Lung (tissue), 12 donors: ENCODE measurements around the gene CTDSPL2. TPM values are rescaled to one million over a fixed set of nuclear protein-coding genes. Genes with fewer than 3 reads are reported as not detected.

Experiments
- ATAC-seq: fragments of 200-7000 bp; cut with Tn5 transposase; one replicate; pipeline ENCODE4 v1.9.1; 2020; ENCODE audit warnings: moderate number of reproducible peaks; ENCODE audit not compliant: insufficient read depth, low FRiP score
- DNase-seq, 3 donors: peaks; one replicate each; pipeline ENCODE4 v3.0.0-alpha.2; 2013 to 2017
- H3K27ac ChIP-seq, 2 donors: one replicate each; pipeline ENCODE4 v1.5.1; 2013; ENCODE audit warnings: mild to moderate bottlenecking in 2 of 2, moderate library complexity in 2 of 2, control low read depth in 1 of 2, inconsistent platforms in 1 of 2, low read depth in 1 of 2, low read length in 1 of 2
- H3K27me3 ChIP-seq, 3 donors: one replicate each; pipeline ENCODE4 v1.5.1; 2013; ENCODE audit warnings: low read length in 2 of 3; ENCODE audit not compliant: control insufficient read depth in 3 of 3, insufficient read depth in 3 of 3
- H3K36me3 ChIP-seq, 4 donors: one replicate each; pipeline ENCODE4 v1.5.1; 2013; ENCODE audit warnings: low read length in 4 of 4, mild to moderate bottlenecking in 1 of 4, moderate library complexity in 1 of 4; ENCODE audit not compliant: control insufficient read depth in 4 of 4, insufficient read depth in 4 of 4
- H3K4me1 ChIP-seq, 5 donors: one replicate each; pipeline ENCODE4 v1.5.1; 2013; ENCODE audit warnings: low read length in 5 of 5, mild to moderate bottlenecking in 2 of 5, moderate library complexity in 1 of 5; ENCODE audit not compliant: control insufficient read depth in 5 of 5, insufficient read depth in 5 of 5
- H3K4me3 ChIP-seq: one replicate; pipeline ENCODE4 v1.5.1; 2013; ENCODE audit warnings: mild to moderate bottlenecking, control low read depth, moderate library complexity
- H3K9ac ChIP-seq, 2 donors: one replicate each; pipeline ENCODE4 v1.5.1; 2013; ENCODE audit warnings: low read length in 2 of 2, control low read depth in 1 of 2; ENCODE audit not compliant: insufficient read depth in 1 of 2
- H3K9me3 ChIP-seq, 4 donors: one replicate each; pipeline ENCODE4 v1.5.1; 2013; ENCODE audit warnings: low read length in 3 of 4, mild to moderate bottlenecking in 1 of 4, moderate library complexity in 1 of 4; ENCODE audit not compliant: control insufficient read depth in 4 of 4, insufficient read depth in 3 of 4
- WGBS, 2 donors: extraction: QIAGEN DNeasy Blood & Tissue Kit; methylation state at CpG; one replicate each; pipeline ENCODE4 v1.1.7; 2013; 5-methylcytosine and 5-hydroxymethylcytosine counted together
- polyA plus RNA-seq, 2 donors: library from polyadenylated mRNA; stranded (reverse); fragments of 200-250 nt; gene quantifications; one replicate each; pipeline ENCODE4 v1.2.1, GENCODE V29; 2013
- total RNA-seq, 2 donors: library from RNA; depleted of rRNA in 1 of 2; stranded (reverse); fragments of >200 nt in 1 of 2; gene quantifications; one replicate each; pipeline ENCODE4 v1.2.1, GENCODE V29; 2014 to 2021
- TF ChIP-seq, protein P1 (sequence below): IDR thresholded peaks from 2 replicates; pipeline ENCODE4 v1.5.1; 2012; ENCODE audit warnings: mild to moderate bottlenecking; ENCODE audit errors: control extremely low read depth, extremely low read depth
- donor health status: control.
- donor health status: control.
- donor health status: Bipolar disorder and iron deficiency.
- donor health status: healthy.
- donor health status: DM: yes; HTN: yes; CAD: no.

Gene CTDSPL2
- total and polyA plus RNA-seq, 4 donors = 5.5 to 119 (median 19.0) TPM

- no peaks in the 10 kb centered on the region for H3K27me3 ChIP-seq
- ATAC-seq (no peak), DNase-seq (no peak)
- H3K9ac ChIP-seq = no peak overlapping the region
- H3K27ac ChIP-seq = no peak overlapping the region
- peaks cover 0 to 18% (median 4%) of the 10 kb centered on the region in 4 donors for H3K36me3 ChIP-seq
- H3K9me3 ChIP-seq = no peaks in the 10 kb centered on the region
- TF ChIP-seq, protein P1, sequence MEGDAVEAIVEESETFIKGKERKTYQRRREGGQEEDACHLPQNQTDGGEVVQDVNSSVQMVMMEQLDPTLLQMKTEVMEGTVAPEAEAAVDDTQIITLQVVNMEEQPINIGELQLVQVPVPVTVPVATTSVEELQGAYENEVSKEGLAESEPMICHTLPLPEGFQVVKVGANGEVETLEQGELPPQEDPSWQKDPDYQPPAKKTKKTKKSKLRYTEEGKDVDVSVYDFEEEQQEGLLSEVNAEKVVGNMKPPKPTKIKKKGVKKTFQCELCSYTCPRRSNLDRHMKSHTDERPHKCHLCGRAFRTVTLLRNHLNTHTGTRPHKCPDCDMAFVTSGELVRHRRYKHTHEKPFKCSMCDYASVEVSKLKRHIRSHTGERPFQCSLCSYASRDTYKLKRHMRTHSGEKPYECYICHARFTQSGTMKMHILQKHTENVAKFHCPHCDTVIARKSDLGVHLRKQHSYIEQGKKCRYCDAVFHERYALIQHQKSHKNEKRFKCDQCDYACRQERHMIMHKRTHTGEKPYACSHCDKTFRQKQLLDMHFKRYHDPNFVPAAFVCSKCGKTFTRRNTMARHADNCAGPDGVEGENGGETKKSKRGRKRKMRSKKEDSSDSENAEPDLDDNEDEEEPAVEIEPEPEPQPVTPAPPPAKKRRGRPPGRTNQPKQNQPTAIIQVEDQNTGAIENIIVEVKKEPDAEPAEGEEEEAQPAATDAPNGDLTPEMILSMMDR = no peak
- H3K4me3 ChIP-seq = no peak overlapping the region
- no peaks in the 10 kb centered on the region for H3K4me1 ChIP-seq
These were observed 89.0 kb downstream of the CTDSPL2 start for GRCh38 chr15:44516436-44516835.

DNA sequence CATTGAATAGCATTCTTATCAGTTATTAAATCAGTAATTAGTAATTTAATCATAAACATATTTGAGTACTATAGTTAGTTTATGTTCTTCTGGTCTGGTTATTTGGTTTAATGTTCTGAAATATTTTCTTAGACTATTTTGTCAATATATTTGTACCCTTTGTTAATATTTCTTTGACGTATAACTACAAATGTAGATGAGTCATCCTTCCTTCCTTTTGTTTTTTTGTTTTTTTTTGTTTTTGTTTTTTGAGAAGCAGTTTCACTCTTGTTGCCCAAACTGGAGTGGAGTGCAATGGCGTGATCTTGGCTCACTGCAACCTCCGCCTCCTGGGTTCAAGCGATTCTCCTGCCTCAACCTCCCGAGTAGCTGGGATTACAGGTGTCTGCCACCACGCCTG, 92.1 kb downstream of the CTDSPL2 start:
- H3K27me3 ChIP-seq = no peaks in the 10 kb centered on the region
- TF ChIP-seq, protein P1 = no peak
- H3K9me3 ChIP-seq = no peaks in the 10 kb centered on the region
- no peak overlapping the region for H3K4me3 ChIP-seq
- H3K27ac ChIP-seq = no peak overlapping the region
- peaks cover 0 to 38% (median 10%) of the 10 kb centered on the region in 4 donors for H3K36me3 ChIP-seq
- no peak overlapping the region for H3K9ac ChIP-seq
- H3K4me1 ChIP-seq = no peaks in the 10 kb centered on the region
- no peak for DNase-seq
- no peak for ATAC-seq
- WGBS, 2 donors = 83 to 85% methylated on average over 6 of the region's 6 CpGs

DNA sequence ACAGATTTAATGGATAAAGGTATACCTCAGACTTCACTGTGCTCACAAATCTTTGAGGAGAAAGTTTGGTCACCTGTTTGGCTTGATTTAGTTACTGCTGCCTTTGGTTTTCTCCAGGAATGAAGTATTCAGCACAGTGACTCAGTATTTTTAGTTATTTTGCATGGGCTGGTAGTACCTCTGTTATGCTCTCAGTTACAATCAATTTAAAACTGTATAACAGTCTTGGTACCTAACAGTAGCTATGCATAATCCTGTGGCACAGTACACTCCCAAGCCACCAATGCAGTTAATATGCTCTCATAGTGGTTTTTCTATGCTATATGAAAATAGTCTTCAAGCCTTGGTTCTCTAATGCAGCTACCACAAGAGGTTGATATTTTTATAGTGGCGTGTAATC, 97.6 kb downstream of the CTDSPL2 start:
- ATAC-seq (no peak), DNase-seq (no peak)
- Histone ChIP-seq H3K27ac (no peak overlapping the region), H3K36me3 (peaks cover 3 to 36% (median 8%) of the 10 kb centered on the region in 4 donors), H3K4me1 (no peaks in the 10 kb centered on the region), H3K27me3 (no peaks in the 10 kb centered on the region), H3K9ac (no peak overlapping the region), H3K9me3 (no peaks in the 10 kb centered on the region), H3K4me3 (no peak overlapping the region)
- TF ChIP-seq, protein P1 = no peak
- 95 to 97% methylated on average over 1 of the region's 1 CpG for WGBS, 2 donors

GRCh38 chr15:44527241-44527640, 99.8 kb downstream of the CTDSPL2 start:
- ATAC-seq = no peak
- 85 to 90% methylated on average over 2 of the region's 2 CpGs for WGBS, 2 donors
- Histone ChIP-seq H3K4me1 (no peaks in the 10 kb centered on the region), H3K27me3 (no peaks in the 10 kb centered on the region), H3K36me3 (peaks cover 3 to 30% (median 5%) of the 10 kb centered on the region in 4 donors), H3K9ac (no peak overlapping the region), H3K9me3 (no peaks in the 10 kb centered on the region), H3K4me3 (no peak overlapping the region), H3K27ac (no peak overlapping the region)
- TF ChIP-seq, protein P1 = no peak
- DNase-seq = no peak
